DND-41 (cell line): ENCODE results near the gene MED28.

Source experiments
- ATAC-seq: fragments of 200-7000 bp; cut with Tn5 transposase; 3 replicates; pipeline ENCODE4 v1.9.1; 2021; ENCODE audit warnings: low read depth; ENCODE audit not compliant: insufficient read depth
- DNase-seq: peaks from one replicate; pipeline ENCODE4 v3.0.0-alpha.2; 2020
- H2AFZ ChIP-seq: 2 replicates; pipeline ENCODE4 v1.6.0; 2012; ENCODE audit warnings: low read depth, low read length
- H3K27ac ChIP-seq: 2 replicates; pipeline ENCODE4 v1.5.1; 2012; ENCODE audit warnings: low read length, inconsistent platforms
- H3K27me3 ChIP-seq: fragments of 200-600 bp; sonication (generic); 2 replicates; pipeline ENCODE4 v1.6.0; 2012; ENCODE audit warnings: low read length, mild to moderate bottlenecking, inconsistent platforms; ENCODE audit not compliant: insufficient read depth, poor library complexity
- H3K36me3 ChIP-seq: 2 replicates; pipeline ENCODE4 v1.5.1; 2012; ENCODE audit warnings: low read length, inconsistent platforms; ENCODE audit not compliant: insufficient read depth
- H3K4me1 ChIP-seq: 2 replicates; pipeline ENCODE4 v1.5.1; 2012; ENCODE audit warnings: mild to moderate bottlenecking, low read length; ENCODE audit not compliant: insufficient read depth
- H3K4me2 ChIP-seq: 2 replicates; pipeline ENCODE4 v1.6.0; 2012; ENCODE audit warnings: mild to moderate bottlenecking, moderate library complexity, low read length, inconsistent platforms; ENCODE audit not compliant: insufficient read depth
- H3K4me3 ChIP-seq, 2 experiments: fragments of 200-600 bp in 1 of 2; shearing (Covaris generic) in 1 of 2; 2 replicates each; pipeline ENCODE4 v1.5.1; 2012 to 2016; ENCODE audit warnings: inconsistent platforms in 2 of 2, low read length in 2 of 2, mild to moderate bottlenecking in 2 of 2, low read depth in 1 of 2, moderate library complexity in 1 of 2
- H3K79me2 ChIP-seq: 2 replicates; pipeline ENCODE4 v1.6.0; 2012; ENCODE audit warnings: low read length, inconsistent platforms; ENCODE audit not compliant: insufficient read depth
- H3K9ac ChIP-seq: 2 replicates; pipeline ENCODE4 v1.6.0; 2012; ENCODE audit warnings: low read depth, mild to moderate bottlenecking, inconsistent platforms, low read length, moderate library complexity
- H3K9me3 ChIP-seq: 2 replicates; pipeline ENCODE4 v1.5.1; 2012; ENCODE audit warnings: low read length, moderate library complexity, mild to moderate bottlenecking, inconsistent platforms; ENCODE audit not compliant: insufficient read depth, severe bottlenecking
- H4K20me1 ChIP-seq: 2 replicates; pipeline ENCODE4 v1.6.0; 2012; ENCODE audit warnings: low read length; ENCODE audit not compliant: insufficient read depth
- CTCF ChIP-seq: IDR thresholded peaks from 2 replicates; pipeline ENCODE4 v1.5.1; 2012; ENCODE audit warnings: borderline replicate concordance, low read length, moderate library complexity, mild to moderate bottlenecking; ENCODE audit not compliant: poor library complexity, severe bottlenecking; ENCODE audit errors: extremely low read depth
- EZH2 ChIP-seq: IDR thresholded peaks from 3 replicates; pipeline ENCODE4 v1.6.1; 2012; ENCODE audit warnings: borderline replicate concordance, low read depth, mild to moderate bottlenecking, moderate library complexity, low read length, inconsistent platforms; ENCODE audit not compliant: severe bottlenecking

Gene MED28

GRCh38 chr4:17584521-17585213 lies 29.8 kb upstream of the MED28 start:
- Histone ChIP-seq H3K9me3 (no peaks in the 10 kb centered on the region), H2AFZ (no peak overlapping the region), H3K9ac (no peak overlapping the region), H4K20me1 (no peaks in the 10 kb centered on the region), H3K4me2 (no peak overlapping the region), H3K4me1 (no peaks in the 10 kb centered on the region), H3K27me3 (no peaks in the 10 kb centered on the region), H3K36me3 (peaks cover 35% of the 10 kb centered on the region; the same call in 1 of the 2 replicates), H3K4me3 (no peak overlapping the region), H3K79me2 (no peaks in the 10 kb centered on the region), H3K27ac (no peak overlapping the region)
- TF ChIP-seq EZH2: no peak
- no peak for TF ChIP-seq CTCF
- DNase-seq (no peak), ATAC-seq (no peak)

- TF ChIP-seq EZH2 (no peak), CTCF (no peak)
- no peak overlapping the region for H3K9ac ChIP-seq
- H3K36me3 ChIP-seq: peaks cover 34% of the 10 kb centered on the region; the same call in 1 of the 2 replicates
- H3K79me2 ChIP-seq: no peaks in the 10 kb centered on the region
- no peak overlapping the region for H3K4me2 ChIP-seq
- ATAC-seq: no peak
- no peaks in the 10 kb centered on the region for H3K4me1 ChIP-seq
- H4K20me1 ChIP-seq: no peaks in the 10 kb centered on the region
- DNase-seq: no peak
- no peaks in the 10 kb centered on the region for H3K27me3 ChIP-seq
- H2AFZ ChIP-seq: no peak overlapping the region
- no peak overlapping the region for H3K27ac ChIP-seq
- no peak overlapping the region for H3K4me3 ChIP-seq
- H3K9me3 ChIP-seq: no peaks in the 10 kb centered on the region
These were observed 27.2 kb upstream of the MED28 start for GRCh38 chr4:17587094-17587822.

- H3K4me3 ChIP-seq: no peak overlapping the region
- H3K27me3 ChIP-seq: no peaks in the 10 kb centered on the region
- TF ChIP-seq CTCF: no peak
- no peak for TF ChIP-seq EZH2
- no peak for ATAC-seq
- H3K27ac ChIP-seq: no peak overlapping the region
- DNase-seq: no peak
- no peaks in the 10 kb centered on the region for H4K20me1 ChIP-seq
- no peaks in the 10 kb centered on the region for H3K79me2 ChIP-seq
- H3K4me1 ChIP-seq: no peaks in the 10 kb centered on the region
- peaks cover 33% of the 10 kb centered on the region; the same call in 1 of the 2 replicates for H3K36me3 ChIP-seq
- no peak overlapping the region for H3K4me2 ChIP-seq
- H3K9me3 ChIP-seq: no peaks in the 10 kb centered on the region
- H3K9ac ChIP-seq: no peak overlapping the region
- no peak overlapping the region for H2AFZ ChIP-seq
These were observed 25.1 kb upstream of the MED28 start for GRCh38 chr4:17589355-17589754.
